HG03095 (cell line): Measurements from ENCODE around the gene CTDP1.

Experiments used
- ATAC-seq: cut with Tn5 transposase; IDR thresholded peaks from one replicate; pipeline ENCODE4 v1.9.1; 2021; ENCODE audit warnings: moderate library complexity; ENCODE audit not compliant: unreplicated experiment

CTDP1 gene

DNA sequence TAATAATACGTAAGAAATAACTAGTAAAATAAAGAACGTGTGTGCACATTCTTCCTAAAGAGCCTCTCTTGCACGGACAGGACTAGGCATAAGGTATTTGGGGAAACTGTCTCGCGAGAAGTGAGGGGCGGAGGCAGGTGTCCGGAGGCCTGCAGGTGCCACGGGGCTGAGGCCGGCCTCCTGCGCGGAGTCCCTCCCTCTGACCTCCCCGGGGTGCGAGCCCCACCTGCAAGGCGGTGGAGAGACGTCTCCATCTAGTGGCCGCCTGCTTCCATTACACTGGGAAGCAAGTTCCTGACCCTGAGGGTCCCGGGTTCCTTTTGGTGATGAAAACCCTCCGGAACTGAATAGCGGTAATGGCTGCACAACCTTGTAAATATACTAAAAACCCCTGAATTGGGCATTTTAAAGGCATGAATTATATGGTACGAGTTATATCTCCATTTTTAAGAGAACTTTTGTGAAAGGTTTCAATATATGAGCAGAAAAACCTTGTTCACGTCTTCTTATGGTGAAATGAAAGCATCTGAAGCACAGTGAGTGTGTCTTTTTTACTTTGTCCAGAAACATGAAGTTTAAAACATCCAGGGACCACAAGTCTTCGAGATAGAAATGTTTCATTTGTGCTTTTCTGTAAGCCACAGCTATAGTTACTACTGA, 35.5 kb upstream of the CTDP1 start:
- peak; percentile 84 for ATAC-seq

DNA sequence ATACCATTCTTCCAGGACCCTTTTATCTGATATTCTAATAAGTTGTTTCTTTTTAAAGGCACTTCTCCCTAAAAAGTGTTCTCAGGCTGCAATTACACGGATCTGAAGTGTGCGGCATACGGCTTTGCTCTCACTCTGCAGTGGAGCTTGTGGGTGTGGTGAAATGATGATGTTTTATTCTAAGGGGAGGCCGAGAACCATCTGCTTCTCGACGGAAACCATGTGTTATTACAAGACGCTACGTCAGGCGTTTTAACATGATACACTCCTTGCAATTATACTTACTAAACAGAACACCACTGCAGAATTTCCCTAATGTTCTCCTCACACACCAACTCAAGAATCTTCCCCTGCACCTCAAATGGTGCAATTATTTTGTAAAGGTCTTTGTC, 34.9 kb upstream of the CTDP1 start:
- ATAC-seq = no peak

DNA sequence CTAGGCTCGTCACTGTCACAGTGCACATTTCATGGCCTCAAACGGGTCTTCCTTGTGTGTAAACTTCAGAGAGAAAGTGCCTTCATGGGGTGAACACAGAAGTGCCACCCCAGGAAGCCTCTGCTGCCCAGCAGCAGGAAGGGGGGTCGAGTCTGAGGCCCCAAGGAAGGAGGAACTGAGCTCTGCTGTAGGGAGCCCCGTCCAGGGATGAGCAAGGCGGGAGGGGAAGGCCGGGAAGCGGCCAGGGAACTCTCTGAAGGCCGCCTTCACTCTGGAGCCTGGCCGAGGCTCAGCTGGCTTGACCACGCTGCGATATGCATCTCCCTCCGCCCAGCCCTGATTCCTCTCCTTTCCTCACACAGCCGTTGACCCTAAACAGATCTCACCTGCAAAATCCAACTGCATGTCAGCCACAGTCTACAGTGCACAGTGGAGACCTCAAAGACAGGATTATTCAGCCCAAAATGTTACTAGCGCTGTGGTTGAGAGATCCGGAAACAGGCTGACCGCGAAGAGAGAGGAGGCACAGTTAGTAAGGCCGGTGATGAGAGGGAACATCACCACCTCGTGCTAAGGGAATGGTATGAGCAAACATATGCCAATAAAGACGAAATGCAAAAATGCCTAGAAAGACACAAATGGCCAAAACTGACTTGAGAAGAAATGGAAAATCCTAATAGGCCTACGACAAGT, 34.2 kb upstream of the CTDP1 start:
- no peak for ATAC-seq

DNA sequence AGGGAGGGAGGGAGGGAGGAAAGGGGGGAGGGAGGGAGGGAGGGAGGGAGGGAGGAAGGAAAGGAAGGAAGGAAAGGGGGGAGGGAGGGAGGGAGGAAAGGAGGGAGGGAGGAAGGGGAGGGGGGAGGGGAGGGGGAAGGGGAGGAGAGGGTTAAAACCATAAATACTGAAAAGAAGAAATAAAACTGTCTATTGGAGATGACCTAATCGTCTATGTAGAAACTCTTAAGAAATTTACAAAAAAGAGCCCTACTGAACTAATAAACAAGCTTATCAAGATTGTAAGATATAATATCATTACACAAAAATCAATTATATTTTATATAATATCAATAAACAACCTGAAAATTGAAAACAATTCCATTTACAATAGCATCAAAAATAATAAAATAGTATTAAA, 32.3 kb upstream of the CTDP1 start:
- ATAC-seq = no peak

DNA sequence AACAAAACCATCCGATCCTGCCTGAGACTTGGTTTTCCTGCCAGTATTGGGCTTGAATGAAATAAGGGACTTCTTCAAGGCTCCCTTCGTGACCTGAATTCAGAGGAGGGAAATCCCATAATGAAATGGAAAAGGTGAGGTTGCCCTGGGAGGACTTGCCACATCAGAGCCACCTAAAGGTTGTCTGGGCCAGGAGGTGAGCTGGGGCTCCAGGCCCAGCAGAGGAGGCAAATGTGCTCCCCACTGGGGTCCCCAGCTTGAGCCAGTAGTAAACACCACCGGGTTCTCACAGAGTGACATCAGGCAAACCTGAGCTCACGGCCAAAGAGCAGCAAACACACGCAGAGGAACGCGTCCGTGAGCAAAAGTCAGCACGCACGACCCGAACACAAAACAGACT, 28.6 kb upstream of the CTDP1 start:
- no peak for ATAC-seq

DNA sequence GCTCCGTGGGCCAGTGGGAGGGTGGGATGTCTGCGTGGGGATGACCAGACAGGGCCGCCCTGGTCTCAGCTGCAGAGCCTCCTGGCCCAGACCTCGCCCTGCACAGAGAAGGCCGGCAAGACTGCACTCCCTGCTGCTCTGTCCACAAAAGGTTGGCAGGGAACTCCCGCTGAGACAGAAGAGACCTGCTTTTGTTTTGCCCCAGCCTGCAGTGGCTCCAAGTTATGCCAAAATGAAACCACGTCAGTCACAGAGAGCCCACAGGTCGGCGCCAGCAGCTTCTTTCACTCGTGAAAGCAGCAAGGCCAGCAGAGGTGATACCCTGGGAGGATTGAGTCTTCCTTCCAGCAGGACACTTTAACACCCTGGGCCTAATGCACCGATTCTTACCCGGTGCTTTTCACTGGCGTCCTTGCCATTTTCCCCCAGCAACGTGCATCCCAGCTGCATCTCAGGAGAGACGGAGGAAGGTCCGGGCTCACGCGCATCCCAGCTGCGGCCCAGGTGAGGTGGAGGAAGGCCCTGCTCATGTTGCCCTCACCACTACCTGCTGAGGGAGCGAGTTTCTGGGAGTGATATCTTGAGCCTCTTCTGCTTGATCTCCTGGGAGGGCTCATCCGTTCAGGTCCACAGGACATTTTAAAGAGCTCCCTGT, 22.1 kb upstream of the CTDP1 start:
- ATAC-seq = no peak

DNA sequence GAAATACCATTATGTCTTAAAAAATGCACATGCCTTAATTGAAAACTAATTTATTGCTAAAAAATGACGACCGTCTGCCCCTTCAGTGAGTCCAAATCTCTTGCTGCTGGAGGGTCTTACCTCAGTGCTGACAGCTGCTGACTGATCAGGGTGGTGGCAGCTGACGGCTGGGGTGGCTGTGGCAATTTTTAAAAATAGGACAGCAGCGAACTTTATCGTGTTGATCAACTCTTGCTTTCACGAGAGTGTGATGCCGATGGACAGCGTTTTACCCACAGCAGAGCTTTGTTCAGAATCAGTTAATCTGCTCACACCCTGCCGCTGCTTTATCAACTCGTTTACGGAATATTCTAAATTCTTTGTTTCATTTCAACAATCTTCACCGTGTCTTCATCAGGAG, 21.2 kb upstream of the CTDP1 start:
- no peak for ATAC-seq

DNA sequence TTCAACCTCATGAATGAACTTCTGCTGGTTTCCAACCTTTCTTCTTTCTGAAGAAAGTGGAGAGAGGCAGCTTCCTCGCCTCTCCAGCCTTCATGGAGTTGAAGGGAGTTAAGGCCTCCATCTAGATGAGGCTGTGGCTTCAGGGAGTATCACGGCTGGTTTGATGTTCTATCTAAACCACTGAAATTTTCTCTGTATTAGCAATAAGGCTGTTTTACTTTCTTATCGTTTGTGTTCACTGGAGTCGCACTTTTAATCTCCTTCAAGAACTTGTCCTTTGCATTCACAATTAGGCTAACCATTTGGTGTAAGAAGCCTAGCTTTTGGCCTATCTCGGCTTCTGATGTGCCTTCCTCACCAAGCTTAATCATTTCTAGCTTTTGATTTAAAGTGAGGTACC, 19.9 kb upstream of the CTDP1 start:
- ATAC-seq = no peak

DNA sequence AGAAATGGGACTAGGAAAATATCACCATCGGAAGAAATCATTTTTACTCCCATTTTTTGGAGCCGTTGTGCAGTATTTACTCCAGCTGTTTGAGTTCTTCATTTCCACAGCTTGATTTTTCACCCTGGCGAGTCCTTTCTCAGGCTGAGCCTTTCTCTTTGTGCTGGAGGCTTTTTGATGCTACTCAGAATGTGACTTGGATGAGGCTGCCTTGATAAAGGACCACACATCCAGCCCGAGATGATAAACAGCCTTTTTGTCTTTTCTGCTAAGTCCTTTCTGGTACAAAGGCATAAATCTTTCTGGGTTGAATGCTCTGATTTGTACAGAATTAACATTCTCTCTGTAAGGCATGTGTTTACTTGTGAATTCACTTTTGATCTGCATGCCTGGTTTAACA, 17.6 kb upstream of the CTDP1 start:
- ATAC-seq = no peak

DNA sequence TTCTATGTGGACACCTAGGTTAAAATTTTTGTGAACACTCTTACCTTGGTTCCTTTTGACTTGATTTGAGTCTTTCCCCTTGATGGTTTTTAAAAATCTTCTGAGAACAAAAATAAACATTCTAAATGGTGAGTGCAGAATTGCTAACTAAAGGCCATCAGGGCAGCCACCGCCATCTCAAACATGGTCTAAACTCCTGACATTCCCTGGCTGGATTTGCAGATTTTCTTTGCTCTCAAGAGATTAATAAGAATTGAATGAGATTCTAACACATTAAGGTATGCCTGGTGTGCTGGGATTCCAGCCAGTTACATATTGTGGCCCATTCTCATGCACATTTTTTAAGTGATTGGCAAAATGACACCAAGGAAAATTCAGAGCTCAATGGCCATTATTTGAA, 17.2 kb upstream of the CTDP1 start:
- ATAC-seq = no peak

DNA sequence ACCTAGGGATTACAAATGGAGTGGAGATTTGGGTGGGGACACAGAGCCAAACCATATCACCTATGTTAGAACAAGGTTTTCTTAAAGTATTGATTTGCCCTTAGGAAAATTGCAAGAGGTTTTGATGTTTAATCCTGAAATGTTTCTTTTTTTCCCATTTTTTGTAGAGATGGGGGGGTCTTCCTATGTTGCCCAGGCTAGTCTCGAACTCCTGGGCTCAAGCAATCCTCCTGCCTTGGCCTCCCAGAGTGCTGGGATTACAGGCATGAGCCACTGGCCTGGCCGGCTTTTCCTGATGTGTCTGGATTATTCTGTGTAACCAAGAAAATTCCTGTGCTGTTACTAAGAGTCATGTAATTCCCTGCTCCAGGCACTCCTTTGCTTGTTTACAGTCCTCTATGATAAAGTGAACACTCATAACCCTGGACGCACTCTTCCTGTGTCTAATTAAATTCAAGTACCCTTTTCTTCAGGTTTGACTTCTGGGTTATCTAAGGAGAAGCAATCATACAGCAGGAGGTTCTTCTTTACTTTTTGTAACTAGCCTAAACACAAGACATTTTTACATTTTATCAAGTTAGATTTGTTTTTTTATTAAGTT, 15.0 kb upstream of the CTDP1 start:
- no peak for ATAC-seq

DNA sequence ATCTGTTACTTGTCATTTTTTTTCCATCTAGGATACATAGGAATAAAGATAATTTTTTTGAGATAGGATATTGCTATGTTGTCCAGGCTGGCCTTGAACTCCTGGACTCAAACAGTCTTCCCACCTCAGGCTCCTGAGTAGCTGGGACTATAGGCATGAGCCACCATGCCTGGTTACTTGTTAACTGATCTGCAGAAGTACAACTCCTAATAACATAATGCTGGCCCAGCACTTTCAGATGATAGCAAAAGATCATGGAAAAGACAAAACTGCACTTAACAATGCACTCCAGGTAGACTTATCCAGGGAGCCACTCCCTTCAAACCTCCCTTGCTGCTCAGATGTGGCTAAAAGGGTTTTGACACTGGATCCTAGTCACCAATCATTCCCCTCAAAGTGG, 11.4 kb upstream of the CTDP1 start:
- ATAC-seq = no peak

DNA sequence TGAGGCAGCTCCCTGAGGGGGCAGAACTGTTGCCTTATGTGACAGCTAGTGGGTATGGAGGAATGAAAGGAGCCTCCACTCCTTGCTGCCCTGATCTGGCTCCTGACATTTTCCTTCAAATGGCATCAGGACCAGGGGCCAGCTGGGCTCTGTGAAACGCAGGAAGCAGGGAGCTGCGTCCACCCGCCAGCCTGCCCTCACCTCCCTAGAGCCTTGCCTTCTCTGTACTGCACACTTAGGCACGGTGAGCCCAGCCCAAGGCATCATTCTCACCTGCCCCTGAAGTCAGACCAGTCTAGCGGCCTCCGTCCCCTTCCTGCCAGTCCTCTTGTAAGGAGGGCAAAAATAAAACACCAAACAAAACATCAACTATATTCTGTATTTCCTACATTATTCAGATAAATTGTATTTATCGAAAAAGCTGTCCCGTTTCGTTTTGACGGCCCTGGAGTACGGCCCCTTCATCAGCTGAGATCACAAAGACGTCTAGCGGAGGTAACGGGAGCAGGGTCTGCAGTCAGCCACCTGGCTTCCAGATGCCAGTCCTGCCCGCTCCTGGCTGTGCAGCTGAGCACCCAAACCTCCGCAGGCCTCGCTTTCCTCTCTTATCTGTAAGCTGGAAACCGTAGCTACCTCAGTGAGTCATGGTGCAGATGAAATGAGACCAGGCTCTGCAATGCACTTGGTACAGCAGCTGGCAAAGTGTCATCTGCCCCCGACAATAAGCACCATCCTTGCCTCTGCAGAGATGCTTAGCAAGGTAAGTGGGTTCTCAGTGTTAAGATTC, 6.9 kb upstream of the CTDP1 start:
- ATAC-seq = no peak

DNA sequence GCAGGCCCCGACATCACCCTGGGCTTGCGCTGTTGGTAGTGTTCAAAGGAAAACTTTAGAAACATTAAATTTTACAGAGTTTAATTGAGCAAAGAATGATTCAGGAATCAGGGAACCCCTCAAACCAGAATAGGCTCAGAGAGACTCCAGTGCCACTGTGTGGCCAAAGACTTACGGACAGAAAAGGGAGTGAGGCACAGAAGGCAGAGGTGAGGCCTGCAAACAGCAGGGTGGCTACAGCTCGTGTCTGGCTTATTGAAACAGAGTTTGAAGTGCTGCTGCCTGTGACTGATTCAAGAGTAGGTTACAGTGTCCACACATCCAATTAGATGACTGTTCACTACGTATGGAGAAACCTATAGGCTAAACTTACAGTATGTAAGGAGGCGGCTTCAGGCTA, 2.4 kb upstream of the CTDP1 start:
- ATAC-seq = no peak

DNA sequence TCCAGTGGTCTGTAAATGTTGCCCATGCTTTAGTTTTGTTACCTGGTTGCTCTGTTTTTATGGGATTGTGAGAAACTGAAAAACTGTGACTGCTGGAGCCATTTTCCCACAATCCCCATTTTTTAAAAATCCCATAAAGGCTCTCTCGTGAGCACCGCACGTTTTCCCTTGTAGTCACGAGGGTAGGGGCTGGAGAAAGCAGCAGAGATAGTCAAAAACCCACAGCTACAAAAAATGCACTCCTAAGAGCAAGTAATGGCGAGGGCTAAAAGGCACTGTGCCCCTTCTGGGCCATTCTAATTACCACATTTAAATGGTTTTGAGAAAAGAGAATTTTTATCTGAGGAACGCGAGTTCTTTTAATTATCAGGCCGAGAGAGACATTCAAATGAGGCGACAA, 1.8 kb upstream of the CTDP1 start:
- no peak for ATAC-seq

DNA sequence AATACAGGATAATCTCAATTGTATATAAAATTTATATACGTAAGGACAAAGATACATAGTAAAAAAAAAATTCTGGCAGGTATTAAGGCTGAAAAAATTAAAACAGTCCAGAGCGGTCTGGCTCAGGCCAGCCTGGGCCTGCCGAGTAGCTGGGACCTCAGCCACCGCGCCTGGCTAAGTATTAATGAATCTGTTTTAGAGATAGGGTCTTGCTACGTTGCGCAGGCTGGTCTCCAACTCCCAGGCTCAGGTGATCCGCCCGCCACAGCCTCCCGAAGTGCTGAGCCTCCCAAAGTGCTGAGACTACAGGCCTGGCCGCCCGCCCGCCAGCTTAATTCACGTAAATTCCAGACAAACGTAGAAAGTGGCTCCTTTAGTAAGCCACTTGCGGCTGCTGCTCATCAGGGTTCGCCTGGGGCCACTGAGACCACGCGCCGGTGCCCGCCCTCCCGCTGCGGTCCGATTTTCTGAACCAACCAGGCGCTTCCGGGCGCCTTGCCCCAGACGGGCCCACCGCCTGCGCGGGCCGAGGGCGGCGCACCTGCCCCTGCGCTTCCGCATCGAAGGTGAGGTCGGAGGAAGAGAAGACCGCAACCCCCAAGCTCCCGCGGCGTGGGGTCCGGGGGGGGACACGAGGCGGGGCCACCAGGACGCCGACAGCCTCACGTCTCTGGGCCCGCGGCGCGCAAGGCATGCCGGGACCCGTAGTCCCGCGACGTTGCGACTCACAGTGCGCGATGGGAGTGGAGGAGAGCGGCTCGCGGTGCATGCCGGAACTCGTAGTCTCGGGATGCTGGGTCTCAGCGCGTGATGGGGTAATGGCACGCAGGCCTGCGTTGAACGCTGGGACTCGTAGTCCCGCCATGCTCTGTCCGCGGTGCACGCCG, 695 bp upstream of the CTDP1 start:
- peak; percentile 92 for ATAC-seq

DNA sequence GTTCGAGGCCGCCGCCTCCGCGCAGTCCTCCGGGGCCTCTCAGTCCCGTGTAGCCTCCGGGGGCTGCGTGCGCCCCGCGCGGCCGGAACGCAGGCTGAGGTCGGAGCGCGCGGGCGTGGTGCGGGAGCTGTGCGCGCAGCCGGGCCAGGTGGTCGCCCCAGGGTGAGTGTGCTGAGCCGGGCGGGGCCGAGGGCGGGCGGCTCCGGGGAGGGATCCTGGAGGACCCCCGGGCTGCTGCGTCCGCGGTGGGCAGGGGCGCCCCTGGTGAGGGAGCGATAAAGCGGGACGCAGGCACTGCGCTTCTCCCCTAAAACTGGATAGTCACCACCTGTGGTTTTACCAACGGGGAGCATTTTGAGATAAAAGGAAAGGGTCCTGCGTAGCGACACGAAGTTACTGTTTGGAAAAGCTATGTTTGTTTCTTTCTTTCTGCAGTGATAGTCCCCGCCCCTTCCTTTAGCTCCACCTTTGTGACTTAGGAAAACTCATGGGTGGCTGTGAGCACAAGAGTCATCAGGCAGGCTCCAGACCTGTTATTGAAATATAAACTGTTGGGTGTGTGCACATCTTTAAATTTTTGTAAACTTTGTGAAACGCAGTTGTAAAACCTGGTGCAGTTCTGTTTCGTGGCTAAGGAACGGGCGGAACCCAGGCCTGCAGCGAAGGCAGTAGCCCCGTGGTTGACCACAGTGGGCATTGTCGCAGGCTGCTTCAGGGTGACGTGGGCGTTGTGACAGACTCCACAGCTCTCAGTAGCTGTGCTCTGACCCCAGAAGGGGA, 687 bp downstream of the CTDP1 start:
- ATAC-seq = no peak

DNA sequence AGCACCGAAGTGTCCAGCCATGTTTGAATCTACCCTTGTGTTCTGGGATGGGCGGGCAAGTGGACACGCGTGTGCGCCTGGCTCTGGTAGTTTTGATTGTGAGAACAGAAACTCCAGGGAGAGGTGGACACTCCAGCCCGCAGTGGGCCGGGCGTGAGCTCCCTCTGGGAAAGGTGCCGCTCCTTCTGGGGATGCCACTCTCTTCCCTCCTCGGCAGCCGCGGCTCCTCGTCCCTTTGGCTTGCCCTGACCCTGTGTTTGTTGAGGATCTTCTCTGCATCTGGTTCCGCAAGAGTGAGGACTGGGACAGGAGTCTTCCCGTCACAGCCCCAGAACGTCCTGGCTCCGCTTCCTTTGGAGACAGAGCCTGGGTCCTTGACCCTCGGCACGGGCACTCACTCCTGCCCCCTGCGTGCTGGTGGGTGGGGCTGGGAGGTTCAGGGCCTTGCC, 1.3 kb downstream of the CTDP1 start:
- no peak for ATAC-seq
